GM21619 (cell line): ENCODE measurements around the gene UNG.
"Not testable (repeated sequence)": the region's sequence is repeated elsewhere in the genome, so short reads cannot be mapped to it uniquely, and the experiment has no call there.

Experiments
- ATAC-seq: cut with Tn5 transposase; IDR thresholded peaks from one replicate; pipeline ENCODE4 v1.9.1; 2021; ENCODE audit not compliant: unreplicated experiment

The UNG gene

DNA sequence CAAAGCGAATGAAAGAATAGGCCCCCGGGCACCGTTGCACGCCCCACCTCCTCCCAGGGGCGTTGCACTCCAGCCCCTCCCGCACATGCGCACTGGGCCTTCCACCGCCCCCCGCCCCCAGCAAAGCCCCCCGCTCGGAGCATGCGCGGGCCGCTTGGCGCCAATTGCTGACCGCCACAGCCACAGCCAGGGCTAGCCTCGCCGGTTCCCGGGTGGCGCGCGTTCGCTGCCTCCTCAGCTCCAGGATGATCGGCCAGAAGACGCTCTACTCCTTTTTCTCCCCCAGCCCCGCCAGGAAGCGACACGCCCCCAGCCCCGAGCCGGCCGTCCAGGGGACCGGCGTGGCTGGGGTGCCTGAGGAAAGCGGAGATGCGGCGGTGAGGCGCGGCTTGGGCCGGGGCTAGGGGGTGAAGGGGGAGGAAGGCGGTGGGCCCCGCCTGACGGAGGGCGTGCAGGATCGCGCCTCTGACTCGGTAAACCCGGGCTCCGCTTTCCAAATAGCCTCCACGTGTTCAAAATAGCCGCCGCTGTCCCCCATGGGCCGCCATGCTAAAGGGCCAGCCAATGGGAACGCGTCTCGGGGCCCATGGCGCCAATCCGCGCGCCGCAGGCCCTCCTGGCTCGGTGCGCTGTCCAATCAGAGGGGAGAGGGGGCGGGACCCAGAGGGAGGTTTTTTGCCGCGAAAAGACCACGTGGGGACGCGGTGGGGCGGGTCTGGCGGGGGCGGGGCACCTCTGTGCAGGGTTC lies at the start of gene UNG:
TSS of gene UNG (plus strand) at position 163 of the 748 bp plus-strand sequence. CDS start at position 246, 83 bp downstream.
- ATAC-seq: peak; percentile 87

DNA sequence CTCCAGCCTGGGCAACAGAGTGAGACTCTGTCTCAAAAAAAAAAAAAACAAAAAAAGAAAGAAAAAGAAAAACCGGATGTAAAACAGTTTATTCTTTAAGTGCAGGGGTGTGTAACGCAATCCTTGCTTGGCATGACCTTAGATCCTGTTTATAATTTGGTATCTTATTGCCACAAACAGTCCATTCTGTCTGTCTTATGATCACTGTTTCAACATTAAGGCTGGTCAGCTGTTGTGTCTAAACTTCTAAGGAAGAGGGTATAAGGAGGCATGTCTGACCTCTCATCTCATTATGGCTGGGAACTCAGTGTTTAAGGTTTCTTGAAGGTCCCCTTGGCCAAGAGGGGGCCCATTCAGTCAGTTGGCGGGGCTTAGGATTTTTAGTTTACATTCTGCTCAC lies 48.7 kb upstream of the UNG start:
- ATAC-seq: not testable (repeated sequence)

DNA sequence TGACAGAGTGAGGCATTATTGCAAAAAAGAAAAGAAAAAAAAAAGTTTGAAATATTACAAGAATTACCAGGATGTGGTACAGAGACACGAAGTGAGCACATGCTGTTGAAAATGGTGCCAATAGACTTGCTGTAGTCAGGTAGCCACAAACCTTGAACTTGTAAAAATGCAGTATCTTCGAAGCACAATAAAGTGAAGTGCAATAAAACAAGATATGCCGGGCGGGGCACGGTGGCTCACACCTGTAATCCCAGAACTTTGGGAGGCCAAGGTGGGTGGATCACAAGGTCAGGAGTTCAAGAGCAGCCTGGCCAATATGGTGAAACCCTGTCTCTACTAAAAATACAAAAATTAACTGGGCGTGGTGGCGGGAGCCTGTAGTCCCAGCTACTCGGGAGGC lies 47.6 kb upstream of the UNG start:
- not testable (repeated sequence) for ATAC-seq

DNA sequence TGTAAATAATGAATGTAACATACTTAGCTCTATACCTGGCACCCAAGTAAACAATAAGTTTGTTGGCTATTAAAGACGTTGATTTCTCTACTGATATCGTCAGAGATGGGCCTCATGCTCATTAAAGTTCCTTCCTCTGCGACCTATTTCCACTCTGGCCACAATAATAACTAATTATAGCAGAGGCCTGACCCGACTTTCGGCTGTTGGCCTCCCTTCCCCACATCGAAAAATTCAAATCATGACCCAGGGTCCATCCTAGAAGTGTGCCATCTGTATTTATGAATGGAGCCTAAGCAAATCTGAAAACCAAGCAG lies 45.3 kb upstream of the UNG start:
- no peak for ATAC-seq

DNA sequence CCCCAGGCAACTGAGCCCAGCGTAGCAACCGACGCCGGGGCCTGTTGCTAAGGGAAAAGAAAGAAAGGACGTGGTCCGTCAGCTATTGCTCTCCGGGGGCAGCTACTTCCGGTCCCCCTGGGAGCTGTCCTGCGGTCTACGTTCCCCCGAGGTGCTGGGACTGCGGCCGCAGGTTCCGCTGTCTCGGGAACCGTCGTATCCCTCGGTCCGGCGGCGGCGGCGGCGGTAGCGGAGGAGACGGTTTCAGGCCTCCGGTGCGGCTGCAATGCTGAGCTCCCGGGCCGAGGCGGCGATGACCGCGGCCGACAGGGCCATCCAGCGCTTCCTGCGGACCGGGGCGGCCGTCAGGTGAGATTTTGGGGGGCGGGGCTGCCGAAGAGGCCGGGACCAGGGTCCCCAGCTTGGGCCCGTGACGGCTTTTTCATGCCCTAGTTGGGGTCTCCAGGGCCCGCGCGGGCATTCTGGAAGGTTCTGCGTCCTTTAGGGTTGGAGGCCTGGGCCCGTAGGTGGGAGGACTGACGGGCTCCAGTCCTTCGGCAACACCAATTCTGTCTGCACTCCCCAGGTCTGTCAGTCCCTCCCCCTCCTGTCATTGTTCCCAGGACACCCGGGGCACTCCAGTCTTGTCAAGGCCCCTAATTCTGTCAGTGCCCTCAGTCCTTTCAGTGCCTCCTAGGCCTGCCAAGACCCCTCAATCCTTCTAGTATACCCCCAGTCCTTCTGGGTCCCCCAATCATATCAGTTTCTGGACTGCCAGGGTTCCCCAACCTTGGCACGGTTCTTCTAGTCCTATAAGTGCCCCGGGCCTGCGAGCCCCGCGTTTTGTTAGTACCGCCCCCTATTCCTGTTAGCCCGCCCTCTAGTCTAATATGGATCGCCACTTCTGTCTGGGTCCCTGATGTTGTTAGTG lies 44.7 kb upstream of the UNG start, which contains the start of gene USP30:
TSS of gene USP30 (plus strand) at position 163 of the 910 bp plus-strand sequence. CDS start at position 266, 103 bp downstream.
- peak; percentile 69 for ATAC-seq

DNA sequence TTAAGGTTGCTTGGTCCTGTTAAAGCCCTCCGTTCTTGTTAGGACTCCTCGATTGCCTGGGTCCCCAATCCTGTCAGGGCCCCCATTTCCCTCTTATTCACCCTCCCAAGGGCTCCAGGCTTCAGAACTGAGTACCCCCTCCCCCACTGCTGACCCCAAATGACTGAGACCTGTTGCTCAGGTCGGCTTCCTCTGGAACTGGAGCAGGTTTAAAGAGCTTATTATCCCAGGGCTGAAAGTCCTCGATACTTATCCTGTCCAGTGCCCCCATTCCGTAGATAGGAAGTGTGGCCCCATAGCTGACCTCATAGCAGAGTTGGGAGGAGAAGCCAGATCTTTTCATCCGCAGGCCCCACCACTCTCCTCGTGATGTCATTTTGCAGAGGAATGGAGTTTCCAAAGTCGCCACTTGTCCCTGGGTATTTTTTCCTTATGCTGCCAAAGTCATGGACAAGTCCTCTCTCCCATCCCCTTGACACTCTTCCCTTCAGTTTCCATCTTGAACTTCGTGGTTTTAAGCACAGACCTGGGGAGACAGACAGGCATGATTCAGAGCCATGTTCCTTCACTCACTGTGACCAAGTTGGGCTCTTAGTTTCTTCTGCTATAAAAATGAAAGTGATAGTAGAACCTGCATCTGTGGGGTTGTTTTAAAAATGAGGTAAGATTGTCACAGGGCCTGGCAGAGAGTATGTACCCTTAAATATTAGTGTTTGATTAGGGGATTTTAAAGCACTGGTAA lies 43.8 kb upstream of the UNG start:
- ATAC-seq: peak; percentile 56

DNA sequence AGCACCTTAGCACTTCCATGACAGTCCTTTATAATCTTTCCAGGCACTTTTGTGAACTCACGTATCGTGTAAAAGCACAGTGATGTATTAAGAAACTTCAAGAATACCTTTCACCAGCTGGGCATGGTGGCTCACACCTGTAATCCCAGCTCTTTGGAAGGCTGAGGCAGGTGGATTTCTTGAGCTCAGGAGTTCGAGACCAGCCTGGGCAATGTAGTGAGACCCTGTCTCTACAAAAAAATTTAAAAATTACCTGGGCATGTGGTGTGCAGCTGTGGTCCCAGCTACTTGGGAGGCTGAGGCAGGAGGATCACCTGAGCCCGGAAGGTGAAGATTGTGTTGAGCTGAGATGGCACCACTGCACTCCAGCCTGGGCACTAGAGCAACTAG lies 43.3 kb upstream of the UNG start:
- peak; percentile 1 for ATAC-seq

DNA sequence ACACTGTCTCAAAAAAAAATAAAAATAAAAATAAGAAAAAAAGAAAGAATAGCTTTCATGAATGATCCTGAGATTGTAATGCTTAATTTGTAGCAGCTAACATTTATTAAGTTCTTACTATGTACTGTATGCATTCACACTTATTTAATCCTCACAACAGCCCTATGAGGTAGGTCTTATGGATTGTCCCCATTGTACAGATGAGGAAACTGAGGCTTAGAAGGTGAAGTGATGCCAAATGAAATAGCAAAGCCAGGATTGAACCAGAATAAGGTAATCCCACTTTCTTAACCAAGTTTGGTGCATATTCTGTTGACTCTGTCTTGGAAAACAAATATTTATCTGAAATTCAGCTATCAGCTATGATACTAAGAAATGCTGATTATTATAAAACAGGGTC lies 42.9 kb upstream of the UNG start:
- no peak for ATAC-seq

DNA sequence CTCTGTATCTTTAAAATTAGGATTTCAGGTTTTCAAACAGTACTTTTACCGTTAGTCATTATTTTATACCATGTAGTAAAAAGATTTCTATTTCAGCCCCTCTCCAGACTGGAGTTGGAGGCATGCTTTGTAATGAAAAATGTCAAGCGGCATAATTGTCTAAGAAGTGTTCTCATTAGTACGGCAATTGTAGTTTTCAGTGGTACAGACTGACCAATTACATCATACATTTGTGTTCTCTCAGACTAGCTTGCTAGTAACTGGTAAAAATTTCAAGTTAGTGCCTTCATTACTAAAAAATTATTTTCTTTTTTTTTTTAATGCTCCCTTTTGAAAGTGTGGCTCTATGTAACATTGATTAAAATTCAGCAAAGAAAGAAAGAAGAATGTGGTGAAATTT lies 40.5 kb upstream of the UNG start:
- no peak for ATAC-seq

DNA sequence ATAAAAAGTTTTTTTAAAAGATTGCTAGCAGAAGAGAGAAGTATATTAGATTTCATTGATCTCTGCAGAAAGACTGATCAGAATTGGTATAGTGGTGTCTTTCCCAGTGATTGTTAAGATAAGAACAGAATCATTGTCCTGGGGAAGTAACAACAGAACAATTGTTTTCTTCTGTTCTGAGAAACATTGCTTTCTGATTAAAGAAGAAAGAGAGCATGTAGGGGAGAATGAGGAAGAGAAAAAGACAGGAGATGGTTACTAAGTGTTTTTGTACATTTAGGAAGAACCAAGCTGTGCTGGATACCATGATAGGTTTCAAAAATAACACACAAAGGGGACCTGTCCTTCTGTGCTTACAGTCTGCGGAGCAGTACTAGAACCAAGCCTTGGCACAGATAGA lies 40.0 kb upstream of the UNG start:
- no peak for ATAC-seq

DNA sequence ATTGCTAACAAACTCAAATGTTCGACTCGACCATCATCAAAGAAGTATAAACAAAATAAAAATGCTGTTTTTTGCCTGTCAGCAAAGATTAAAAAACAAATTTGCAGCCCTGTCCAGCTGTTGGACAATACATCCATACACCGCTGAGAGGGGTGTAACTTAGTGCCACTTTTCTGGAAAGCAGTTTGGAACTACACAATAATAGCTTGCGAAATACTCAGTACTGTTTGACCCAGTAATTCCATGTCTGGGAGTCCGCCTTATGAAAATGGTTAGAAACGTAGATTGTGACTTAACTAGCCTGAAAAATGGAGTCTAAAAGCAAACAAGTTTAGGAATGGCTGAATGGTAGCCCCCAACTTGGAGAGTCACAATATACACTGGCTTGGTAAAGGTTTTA lies 38.6 kb upstream of the UNG start:
- ATAC-seq: no peak

DNA sequence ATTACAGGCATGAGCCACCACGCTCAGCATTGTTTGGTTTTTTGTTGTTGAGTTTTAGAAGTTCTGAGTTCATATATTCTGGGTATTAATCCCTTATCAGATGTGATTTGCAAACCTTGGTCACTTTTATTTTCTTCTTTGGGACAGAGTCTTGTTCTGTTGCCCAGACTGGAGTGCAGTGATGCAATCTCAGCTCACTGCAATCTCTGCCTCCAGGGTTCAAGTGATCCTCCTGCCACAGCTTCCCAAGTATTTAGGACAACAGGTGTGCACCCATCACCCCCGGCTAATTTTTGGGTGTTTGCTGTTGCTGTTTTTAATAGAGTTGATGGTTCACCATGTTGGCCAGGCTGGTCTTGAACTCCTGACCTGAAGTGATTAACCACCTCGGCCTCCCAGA lies 33.3 kb upstream of the UNG start:
- no peak for ATAC-seq

DNA sequence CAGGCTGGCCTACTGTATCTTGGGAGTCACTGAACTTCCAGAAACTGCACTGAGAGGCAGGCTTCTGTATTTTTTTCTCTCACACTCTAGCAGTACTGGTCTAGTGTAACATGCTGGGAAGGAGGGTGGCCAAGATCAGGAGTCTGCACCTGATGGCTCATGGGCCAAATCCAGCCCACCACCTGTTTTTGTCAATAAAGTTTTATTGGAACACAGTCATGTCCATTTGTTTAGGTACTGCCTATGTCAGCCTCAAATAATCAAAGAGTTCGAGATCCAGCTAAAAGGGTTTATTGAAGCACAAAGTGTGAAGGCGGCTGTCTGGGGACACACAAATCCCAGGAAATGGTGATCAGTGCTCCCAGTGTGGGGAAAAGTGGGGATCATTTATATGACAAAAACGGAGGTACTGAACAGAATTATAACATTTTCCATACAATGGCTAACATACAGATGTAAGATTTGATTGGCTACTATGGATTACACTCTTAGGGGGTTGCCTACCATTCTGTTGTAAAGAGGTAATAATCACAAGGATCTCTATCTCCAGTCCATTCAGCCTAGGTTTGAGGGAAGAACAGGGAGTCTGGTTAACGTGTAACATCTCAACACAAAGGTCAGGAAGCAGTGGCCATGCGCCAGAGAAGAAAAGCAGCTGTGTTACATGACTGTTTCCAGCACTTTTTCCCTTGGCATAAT lies 32.1 kb upstream of the UNG start:
- no peak for ATAC-seq

DNA sequence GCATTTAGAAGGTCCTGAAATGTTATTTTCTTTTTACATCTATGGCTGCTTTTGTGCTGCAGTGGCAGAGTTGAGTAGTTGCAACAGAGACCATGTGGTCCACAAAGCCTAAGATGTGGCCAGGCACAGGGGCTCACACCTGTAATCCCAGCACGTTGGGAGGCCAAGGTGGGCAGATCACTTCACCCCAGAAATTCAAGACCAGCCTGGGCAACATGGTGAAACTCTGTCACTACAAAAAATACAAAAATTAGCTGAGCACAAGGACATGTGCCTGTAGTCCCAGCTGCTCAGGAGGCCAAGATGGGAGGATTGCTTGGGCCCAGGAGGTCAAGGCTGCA lies 31.6 kb upstream of the UNG start:
- no peak for ATAC-seq

DNA sequence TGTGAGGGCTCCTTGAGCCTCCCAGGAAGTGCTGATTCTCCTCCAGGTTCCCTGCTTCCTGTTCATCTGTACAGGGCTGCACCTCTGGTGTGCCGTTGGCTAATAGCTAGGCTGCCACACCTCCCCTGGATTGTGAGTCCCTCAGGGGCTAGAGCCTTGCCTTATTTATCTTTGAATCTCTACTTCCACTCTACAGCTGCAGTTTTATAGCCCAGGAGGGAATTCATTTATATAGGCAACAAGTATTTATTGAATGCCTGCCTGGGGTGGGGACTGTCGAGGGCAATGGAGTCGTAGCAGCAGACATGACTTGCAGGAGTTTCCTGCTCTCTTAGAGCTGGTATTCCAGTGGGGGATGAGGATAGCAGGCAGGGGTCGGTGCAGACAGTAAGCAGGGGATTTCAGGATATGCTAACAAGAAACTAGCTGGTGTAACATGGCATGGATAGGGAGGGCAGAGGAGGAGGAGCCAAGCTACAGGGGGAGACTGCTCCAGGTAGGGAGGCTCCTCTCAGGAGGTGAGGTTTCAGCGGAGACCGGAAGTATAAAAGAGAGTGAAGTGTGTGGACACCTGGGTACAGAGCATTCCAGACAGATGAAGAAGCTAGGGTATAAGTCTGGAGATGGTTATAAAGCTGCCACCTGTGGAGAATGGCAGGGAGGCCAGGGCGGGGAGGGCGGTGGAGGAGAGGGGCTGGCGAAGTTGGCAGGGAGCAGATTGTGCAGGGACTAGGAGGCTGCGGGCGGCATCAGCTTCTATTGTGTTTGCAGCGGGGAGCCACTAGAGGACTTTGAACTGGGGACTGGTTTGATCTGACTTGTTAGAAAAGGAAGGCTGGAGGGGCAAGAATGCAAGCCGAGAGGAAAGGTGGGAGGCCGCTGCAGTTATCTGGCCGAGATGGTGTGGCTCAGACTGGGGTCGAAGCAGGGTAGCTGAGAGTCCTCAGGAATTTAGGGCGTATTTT lies 27.8 kb upstream of the UNG start:
- ATAC-seq: no peak

DNA sequence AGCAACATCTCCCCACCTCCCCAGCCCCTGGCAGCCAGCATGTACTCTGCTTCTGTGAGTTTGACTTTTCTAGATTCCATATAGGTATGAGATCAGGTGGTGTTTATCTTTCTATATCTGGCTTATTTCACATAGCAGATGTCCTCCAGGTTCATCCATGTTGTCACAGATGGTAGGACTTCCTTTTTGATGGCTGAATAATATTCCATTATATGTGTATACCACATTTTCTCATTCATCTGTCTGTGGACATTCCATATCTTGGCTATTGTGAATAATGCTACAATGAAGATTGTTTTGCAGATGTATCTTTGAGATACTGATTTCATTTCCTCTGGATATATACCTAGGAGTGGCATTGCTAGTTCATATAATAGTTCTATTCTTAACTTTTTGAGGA lies 22.5 kb upstream of the UNG start:
- ATAC-seq: no peak

DNA sequence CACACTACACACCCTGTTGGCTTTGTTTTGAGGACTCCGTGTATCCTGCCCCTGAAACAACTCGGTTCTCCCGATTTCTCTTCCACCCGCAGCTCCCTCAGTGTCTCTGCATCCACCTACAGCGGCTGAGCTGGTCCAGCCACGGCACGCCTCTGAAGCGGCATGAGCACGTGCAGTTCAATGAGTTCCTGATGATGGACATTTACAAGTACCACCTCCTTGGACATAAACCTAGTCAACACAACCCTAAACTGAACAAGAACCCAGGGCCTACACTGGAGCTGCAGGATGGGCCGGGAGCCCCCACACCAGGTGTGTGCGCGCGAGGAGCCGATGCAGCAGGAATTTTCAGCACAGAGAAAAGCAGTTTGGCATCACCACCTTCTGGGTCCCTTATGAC lies 14.6 kb upstream of the UNG start:
- ATAC-seq: no peak

DNA sequence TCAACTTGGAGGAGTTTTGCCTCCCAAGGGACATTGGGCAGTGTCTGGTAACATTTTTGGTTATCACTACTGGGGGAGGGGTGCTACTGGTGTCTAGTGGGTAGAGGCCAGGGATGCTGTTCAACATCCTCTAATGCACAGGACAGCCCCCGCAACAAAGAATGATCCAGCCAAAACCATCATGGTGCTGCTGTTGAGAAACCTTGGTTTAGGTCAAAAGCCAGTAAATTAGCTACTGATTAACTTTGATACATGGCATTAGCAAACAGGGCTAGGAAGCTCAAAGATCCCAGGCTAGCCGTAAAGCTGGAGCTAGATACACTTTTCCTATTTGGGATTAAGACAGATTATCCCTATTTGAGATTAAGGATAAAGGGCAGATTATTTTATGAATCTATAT lies 13.0 kb upstream of the UNG start:
- ATAC-seq: no peak

DNA sequence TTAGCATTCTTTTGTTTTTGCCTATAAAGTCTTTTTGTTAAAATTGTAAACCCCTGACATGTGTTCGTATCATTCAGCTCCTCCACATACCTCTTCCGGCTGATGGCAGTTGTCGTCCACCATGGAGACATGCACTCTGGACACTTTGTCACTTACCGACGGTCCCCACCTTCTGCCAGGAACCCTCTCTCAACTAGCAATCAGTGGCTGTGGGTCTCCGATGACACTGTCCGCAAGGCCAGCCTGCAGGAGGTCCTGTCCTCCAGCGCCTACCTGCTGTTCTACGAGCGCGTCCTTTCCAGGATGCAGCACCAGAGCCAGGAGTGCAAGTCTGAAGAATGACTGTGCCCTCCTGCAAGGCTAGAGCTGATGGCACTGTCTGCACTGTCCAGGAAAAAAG lies 11.8 kb upstream of the UNG start:
- no peak for ATAC-seq

DNA sequence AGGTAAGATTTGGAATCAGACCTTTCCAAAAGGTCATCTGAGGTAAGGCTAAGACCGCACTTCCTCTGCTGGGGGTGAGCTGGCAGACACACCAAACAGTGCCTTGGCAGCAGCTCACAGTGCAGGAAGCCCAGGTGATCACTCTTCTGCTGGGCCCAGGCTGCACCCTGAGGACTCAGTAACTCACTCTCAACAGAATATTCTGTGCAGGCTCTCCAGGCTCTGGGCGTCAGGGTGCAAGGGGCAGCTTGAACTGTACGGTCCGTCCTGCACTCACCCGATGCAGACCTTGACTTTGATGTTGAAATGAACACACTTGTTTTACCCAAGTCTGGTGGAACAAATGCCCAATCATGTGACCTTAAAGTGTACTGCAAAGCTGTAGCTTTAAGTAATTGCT lies 10.1 kb upstream of the UNG start:
- no peak for ATAC-seq
